GM08714 (cell line): ENCODE data around the gene NXF2B.
"Not testable (repeated sequence)": the region's sequence is repeated elsewhere in the genome, so short reads cannot be mapped to it uniquely, and the experiment has no call there.

Experiments
- H3K4me3 ChIP-seq: fragments of 200-500 bp; sonication (Bioruptor generic); 2 replicates; pipeline ENCODE4 v1.5.1; 2014; ENCODE audit warnings: mild to moderate bottlenecking, low read length, inconsistent platforms
- ZNF274 ChIP-seq: IDR thresholded peaks from 2 replicates; pipeline ENCODE4 v1.6.1; 2012; ENCODE audit warnings: mild to moderate bottlenecking, low read depth, low read length

The NXF2B gene

GRCh38 chrX:102439908-102440307 lies at the start of gene NXF2B:
Gene NXF2B (minus strand): TSS chrX:102440008. CDS start chrX:102380036, 59,972 bp downstream.
- H3K4me3 ChIP-seq: not testable (repeated sequence)

DNA sequence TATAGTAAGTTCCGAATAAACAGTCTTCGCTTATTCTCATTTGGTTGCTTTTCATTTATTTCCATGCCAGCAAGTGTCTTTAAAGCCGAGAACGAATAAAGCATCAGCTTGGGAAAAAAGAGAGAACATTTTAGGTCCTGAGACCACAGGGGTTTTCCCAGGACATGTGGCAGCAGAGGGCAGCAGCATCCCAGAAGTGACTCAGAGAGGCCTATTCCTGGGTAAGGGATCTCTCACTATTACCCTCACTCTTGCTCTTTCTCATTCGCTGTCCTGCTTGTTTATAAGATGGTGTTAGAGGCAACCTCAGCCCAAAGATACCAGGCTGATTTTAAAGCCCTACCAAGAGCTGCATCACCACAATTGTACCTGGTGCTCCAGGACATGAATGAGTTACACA lies 39.0 kb upstream of the NXF2B start:
- H3K4me3 ChIP-seq: not testable (repeated sequence)

DNA sequence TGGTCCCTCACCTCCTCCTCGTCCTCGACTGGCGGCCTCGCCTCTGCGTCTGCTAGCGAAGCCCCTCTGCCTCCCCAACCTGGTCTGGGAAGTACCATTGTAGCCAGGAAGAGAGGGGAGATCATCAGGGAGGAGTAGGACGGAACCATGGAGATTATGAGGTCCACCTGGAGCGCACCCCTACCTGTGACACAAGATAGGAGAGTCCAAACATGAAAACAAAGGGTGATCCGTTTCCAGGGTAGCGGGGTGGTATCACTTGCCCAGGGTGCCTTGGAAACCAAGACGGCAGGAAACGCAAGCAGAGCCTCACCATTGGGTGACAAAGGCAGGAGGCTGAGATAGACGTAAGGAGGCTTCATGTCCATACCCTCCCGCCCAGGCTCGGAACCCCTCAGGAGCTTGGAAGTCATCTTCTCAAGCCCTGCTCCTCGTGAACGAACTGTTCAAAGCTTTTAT lies 32.0 kb upstream of the NXF2B start, which contains the start of gene TCP11X2:
Gene TCP11X2, minus strand, starts transcription at position 51 of the 459 bp plus-strand sequence.
- not testable (repeated sequence) for H3K4me3 ChIP-seq

GRCh38 chrX:102470215-102470614 lies 30.4 kb upstream of the NXF2B start:
- H3K4me3 ChIP-seq: not testable (repeated sequence)

GRCh38 chrX:102458615-102459014 lies 18.8 kb upstream of the NXF2B start:
- not testable (repeated sequence) for H3K4me3 ChIP-seq

- not testable (repeated sequence) for H3K4me3 ChIP-seq
Measured at GRCh38 chrX:102414493-102414892, 25.3 kb downstream of the NXF2B start.

DNA sequence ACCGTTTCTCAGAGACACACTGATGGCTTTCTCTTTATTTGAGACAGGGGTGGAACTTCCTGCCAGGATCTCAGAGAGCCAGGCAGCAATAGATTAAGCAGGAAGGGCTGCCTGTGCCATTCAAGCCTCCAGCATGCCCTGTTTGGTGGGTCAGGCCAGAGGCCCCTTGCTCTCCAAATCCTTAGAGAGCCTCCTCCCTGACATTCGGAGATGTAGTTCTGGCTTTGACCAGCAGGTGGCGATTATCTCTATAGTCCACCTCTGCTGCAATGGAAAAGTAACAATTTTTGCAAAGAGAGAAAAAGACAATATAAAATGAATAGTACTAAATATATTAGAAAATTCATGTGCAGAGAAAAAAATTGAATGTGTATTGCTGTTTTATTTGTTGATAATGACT lies 93.9 kb downstream of the NXF2B start:
- H3K4me3 ChIP-seq: no peak overlapping the region
- TF ChIP-seq ZNF274: no peak

GRCh38 chrX:102341867-102342266 lies 97.9 kb downstream of the NXF2B start:
- TF ChIP-seq ZNF274: no peak
- H3K4me3 ChIP-seq: no peak overlapping the region

DNA sequence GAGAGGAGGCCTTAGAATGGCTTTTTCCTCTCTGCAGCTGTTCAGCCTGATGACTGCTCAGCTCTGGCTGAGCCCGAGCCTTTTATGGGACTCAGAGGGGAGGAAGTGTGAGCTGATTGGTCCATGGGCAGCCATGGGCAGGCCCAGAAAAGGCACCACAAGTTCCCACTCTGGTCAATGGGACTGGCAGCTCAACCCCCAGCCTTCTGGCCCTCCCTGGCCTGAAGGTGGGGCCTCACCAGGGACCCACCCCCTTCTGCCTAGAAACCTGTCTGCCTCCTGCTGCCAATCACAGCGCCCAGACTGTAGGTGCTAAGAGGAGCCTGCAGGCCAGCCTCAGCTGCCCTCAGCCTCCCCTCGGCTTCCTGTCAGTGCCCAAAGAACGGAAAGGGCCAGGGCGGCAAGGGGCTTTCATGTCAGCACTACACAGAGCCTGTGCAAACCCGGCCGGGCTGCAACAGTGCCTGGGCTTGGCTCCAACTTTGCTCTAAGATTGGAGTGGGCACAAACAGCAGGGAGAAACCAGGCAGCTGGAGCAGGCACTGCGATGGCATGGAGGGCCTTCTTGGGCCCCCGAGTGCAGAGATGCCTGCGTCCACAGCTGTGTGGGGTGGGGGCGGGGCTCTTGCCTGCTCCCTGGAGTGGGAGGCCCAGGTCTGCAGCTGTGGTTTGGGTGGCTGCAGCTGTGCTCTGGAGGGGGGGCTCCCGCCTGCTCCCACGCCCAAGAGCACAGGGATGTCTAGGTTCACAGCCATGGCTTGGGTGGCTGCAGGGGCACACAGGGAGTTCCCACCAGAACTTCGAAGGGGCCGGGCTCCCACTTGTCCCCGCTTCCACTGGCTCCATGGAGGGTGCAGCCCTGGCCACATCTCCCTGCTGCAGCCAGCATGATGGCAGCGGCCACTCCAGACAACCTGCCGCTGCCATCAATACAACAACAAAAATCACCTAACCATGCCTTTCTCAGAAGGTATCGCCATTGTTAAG lies 100.2 kb downstream of the NXF2B start:
- no peak overlapping the region for H3K4me3 ChIP-seq
- no peak for TF ChIP-seq ZNF274

GRCh38 chrX:102338162-102338561 lies 101.6 kb downstream of the NXF2B start:
- no peak for TF ChIP-seq ZNF274
- H3K4me3 ChIP-seq: no peak overlapping the region
